Progenitor cell of endocrine pancreas (in vitro differentiated cells): ENCODE data around the gene SUPT3H. TPM values are rescaled to one million over a fixed set of nuclear protein-coding genes. Genes with fewer than 3 reads are reported as not detected.
"Not testable (repeated sequence)": the region's sequence is repeated elsewhere in the genome, so short reads cannot be mapped to it uniquely, and the experiment has no call there.

Experiments
- DNase-seq: peaks from one replicate; pipeline ENCODE4 v3.0.0; 2021; ENCODE audit warnings: low spot score; ENCODE audit not compliant: unreplicated experiment
- H3K27ac Mint-ChIP-seq: 2 replicates; pipeline ENCODE4 v1.8.0; 2021; ENCODE audit warnings: mild to moderate bottlenecking, moderate library complexity, mixed read lengths
- H3K27me3 Mint-ChIP-seq: 2 replicates; pipeline ENCODE4 v1.8.0; 2021; ENCODE audit warnings: mixed read lengths
- H3K36me3 Mint-ChIP-seq: 2 replicates; pipeline ENCODE4 v1.8.0; 2022; ENCODE audit warnings: mixed read lengths; ENCODE audit not compliant: insufficient read depth
- H3K4me1 Mint-ChIP-seq: 2 replicates; pipeline ENCODE4 v1.8.0; 2021; ENCODE audit warnings: low read depth, mixed read lengths
- H3K4me3 Mint-ChIP-seq: 2 replicates; pipeline ENCODE4 v1.8.0; 2021; ENCODE audit warnings: low read depth, mild to moderate bottlenecking, moderate library complexity, mixed read lengths
- H3K9me3 Mint-ChIP-seq: 2 replicates; pipeline ENCODE4 v1.8.0; 2021; ENCODE audit warnings: low read depth, mixed read lengths
- CTCF ChIP-seq: fragments of 200-600 bp; sonication (generic); IDR thresholded peaks from one replicate; pipeline ENCODE4 v1.5.0; 2021; ENCODE audit warnings: antibody characterized with exemption, mild to moderate bottlenecking; ENCODE audit not compliant: unreplicated experiment
- total RNA-seq: library from RNA; stranded (reverse); gene quantifications from 2 replicates; pipeline ENCODE4 v1.2.1, GENCODE V29; 2021

SUPT3H gene
- total RNA-seq, 1 donor from 2014 or later: 40.5 TPM

GRCh38 chr6:44917430-44917829, 460.3 kb downstream of the SUPT3H start:
- DNase-seq: no peak
- Mint-ChIP-seq H3K27ac (no peak overlapping the region), H3K4me3 (no peak overlapping the region), H3K36me3 (no peaks in the 10 kb centered on the region), H3K27me3 (no peaks in the 10 kb centered on the region), H3K4me1 (peaks cover 6% of the 10 kb centered on the region), H3K9me3 (no peaks in the 10 kb centered on the region)
- no peak for TF ChIP-seq CTCF

GRCh38 chr6:44915111-44915510, 462.6 kb downstream of the SUPT3H start:
- Mint-ChIP-seq H3K27me3 (no peaks in the 10 kb centered on the region), H3K4me3 (no peak overlapping the region), H3K9me3 (no peaks in the 10 kb centered on the region), H3K4me1 (no peaks in the 10 kb centered on the region), H3K27ac (no peak overlapping the region), H3K36me3 (no peaks in the 10 kb centered on the region)
- TF ChIP-seq CTCF: no peak
- no peak for DNase-seq

- DNase-seq: no peak
- Mint-ChIP-seq H3K36me3 (no peaks in the 10 kb centered on the region), H3K27me3 (no peaks in the 10 kb centered on the region)
Observed at GRCh38 chr6:44914141-44914540, 463.6 kb downstream of the SUPT3H start.

GRCh38 chr6:44906761-44907160, 471.0 kb downstream of the SUPT3H start:
- no peak for TF ChIP-seq CTCF
- H3K27me3 Mint-ChIP-seq: no peaks in the 10 kb centered on the region
- no peaks in the 10 kb centered on the region for H3K4me1 Mint-ChIP-seq
- H3K36me3 Mint-ChIP-seq: peaks cover 15% of the 10 kb centered on the region
- H3K9me3 Mint-ChIP-seq: peaks cover 16% of the 10 kb centered on the region
- DNase-seq: no peak
- no peak overlapping the region for H3K27ac Mint-ChIP-seq
- H3K4me3 Mint-ChIP-seq: no peak overlapping the region

More at GRCh38 chr6:44914141-44914540, 463.6 kb downstream of the SUPT3H start:
- H3K27ac Mint-ChIP-seq: no peak overlapping the region
- TF ChIP-seq CTCF: no peak
- no peaks in the 10 kb centered on the region for H3K9me3 Mint-ChIP-seq
- H3K4me3 Mint-ChIP-seq: no peak overlapping the region
- H3K4me1 Mint-ChIP-seq: no peaks in the 10 kb centered on the region

GRCh38 chr6:44900358-44900757, 477.4 kb downstream of the SUPT3H start:
- Mint-ChIP-seq H3K36me3 (peaks cover 25% of the 10 kb centered on the region), H3K9me3 (peaks cover 23% of the 10 kb centered on the region)
- not testable (repeated sequence) for H3K4me1 Mint-ChIP-seq, H3K27ac Mint-ChIP-seq, H3K4me3 Mint-ChIP-seq, DNase-seq, H3K27me3 Mint-ChIP-seq

GRCh38 chr6:44898296-44898930, 479.3 kb downstream of the SUPT3H start:
- H3K36me3 Mint-ChIP-seq: peaks cover 18% of the 10 kb centered on the region
- DNase-seq: no peak
- H3K27me3 Mint-ChIP-seq: no peaks in the 10 kb centered on the region
- H3K4me1 Mint-ChIP-seq: no peaks in the 10 kb centered on the region
- peaks cover 15% of the 10 kb centered on the region for H3K9me3 Mint-ChIP-seq
- no peak overlapping the region for H3K27ac Mint-ChIP-seq
- no peak overlapping the region for H3K4me3 Mint-ChIP-seq
- no peak for TF ChIP-seq CTCF
